ENCODE measurements around the gene ASB18. TPM values are rescaled to one million over a fixed set of nuclear protein-coding genes. Genes with fewer than 3 reads are reported as not detected.

The ASB18 gene
- total RNA-seq, 1 donor from 2014 or later, result not detected

GRCh38 chr2:236164201-236164924 is 99.8 kb downstream of the ASB18 start:
- peaks cover 44% of the 10 kb centered on the region for H3K4me1 Mint-ChIP-seq (ENCODE audit: unreplicated experiment)
- no peaks in the 10 kb centered on the region for H3K9me3 Mint-ChIP-seq (ENCODE audit: unreplicated experiment)
- H3K4me3 Mint-ChIP-seq (ENCODE audit: unreplicated experiment), result peak overlapping the region; percentile 88
- no peaks in the 10 kb centered on the region for H3K27me3 Mint-ChIP-seq (ENCODE audit: unreplicated experiment)
- DNase-seq (ENCODE audit: extremely low spot score, unreplicated experiment), result peak; percentile 84
- H3K36me3 Mint-ChIP-seq (ENCODE audit: unreplicated experiment), result peaks cover 19% of the 10 kb centered on the region
- TF ChIP-seq CTCF (IDR thresholded peaks at IDR 0.05), result no peak
- H3K27ac Mint-ChIP-seq (ENCODE audit: unreplicated experiment), result peak overlapping the region; percentile 94

- H3K27ac Mint-ChIP-seq (ENCODE audit: unreplicated experiment), result peak overlapping the region; percentile 57
- no peak for DNase-seq (ENCODE audit: extremely low spot score, unreplicated experiment)
- H3K4me3 Mint-ChIP-seq (ENCODE audit: unreplicated experiment), result peak overlapping the region; percentile 88
- H3K4me1 Mint-ChIP-seq (ENCODE audit: unreplicated experiment), result peaks cover 38% of the 10 kb centered on the region
- no peaks in the 10 kb centered on the region for H3K27me3 Mint-ChIP-seq (ENCODE audit: unreplicated experiment)
- TF ChIP-seq CTCF (IDR thresholded peaks at IDR 0.05), result no peak
- peaks cover 19% of the 10 kb centered on the region for H3K36me3 Mint-ChIP-seq (ENCODE audit: unreplicated experiment)
- H3K9me3 Mint-ChIP-seq (ENCODE audit: unreplicated experiment), result no peaks in the 10 kb centered on the region
Observed at GRCh38 chr2:236163471-236164200, 100.6 kb downstream of the ASB18 start.

- DNase-seq (ENCODE audit: extremely low spot score, unreplicated experiment), result no peak
- peak overlapping the region; percentile 52 for H3K4me3 Mint-ChIP-seq (ENCODE audit: unreplicated experiment)
- no peak for TF ChIP-seq CTCF (IDR thresholded peaks at IDR 0.05)
Observed at GRCh38 chr2:236162882-236163470, 101.2 kb downstream of the ASB18 start.

GRCh38 chr2:236162031-236162845 is 102.0 kb downstream of the ASB18 start:
- H3K27me3 Mint-ChIP-seq (ENCODE audit: unreplicated experiment), result no peaks in the 10 kb centered on the region
- H3K27ac Mint-ChIP-seq (ENCODE audit: unreplicated experiment), result peak overlapping the region; percentile 66
- H3K4me3 Mint-ChIP-seq (ENCODE audit: unreplicated experiment), result peak overlapping the region; percentile 52
- peaks cover 19% of the 10 kb centered on the region for H3K36me3 Mint-ChIP-seq (ENCODE audit: unreplicated experiment)
- TF ChIP-seq CTCF (IDR thresholded peaks at IDR 0.05), result no peak
- DNase-seq (ENCODE audit: extremely low spot score, unreplicated experiment), result no peak
- no peaks in the 10 kb centered on the region for H3K9me3 Mint-ChIP-seq (ENCODE audit: unreplicated experiment)
- peaks cover 38% of the 10 kb centered on the region for H3K4me1 Mint-ChIP-seq (ENCODE audit: unreplicated experiment)

More at GRCh38 chr2:236162882-236163470, 101.2 kb downstream of the ASB18 start:
- no peaks in the 10 kb centered on the region for H3K27me3 Mint-ChIP-seq (ENCODE audit: unreplicated experiment)
- peaks cover 38% of the 10 kb centered on the region for H3K4me1 Mint-ChIP-seq (ENCODE audit: unreplicated experiment)
- peaks cover 19% of the 10 kb centered on the region for H3K36me3 Mint-ChIP-seq (ENCODE audit: unreplicated experiment)
- peak overlapping the region; percentile 66 for H3K27ac Mint-ChIP-seq (ENCODE audit: unreplicated experiment)
- H3K9me3 Mint-ChIP-seq (ENCODE audit: unreplicated experiment), result no peaks in the 10 kb centered on the region
